ENCODE results near the gene PTGER2.

GRCh38 chr14:52299692-52300278 lies 14.3 kb upstream of the PTGER2 start:
- TF ChIP-seq EP300 (IDR thresholded peaks at IDR 0.05; ENCODE audit: borderline replicate concordance in 1 of 2, low read depth in 2 of 2, low read length in 2 of 2) (no peak), GABPA (IDR thresholded peaks at IDR 0.05; ENCODE audit: borderline replicate concordance, insufficient read depth, low read length) (no peak)
